Stimulated activated CD8-positive, alpha-beta memory T cell treated with anti-CD3 and anti-CD28 coated beads, Interleukin-12 subunit alpha, Interleukin-12 subunit beta, amount 100 ng/mL, for 24 hours (primary cell): Measurements from ENCODE around the gene ARHGEF12.

Experiments
- DNase-seq: peaks from one replicate; pipeline ENCODE4 v3.0.0-alpha.2; 2020; ENCODE audit errors: extremely low read depth

ARHGEF12 gene

DNA sequence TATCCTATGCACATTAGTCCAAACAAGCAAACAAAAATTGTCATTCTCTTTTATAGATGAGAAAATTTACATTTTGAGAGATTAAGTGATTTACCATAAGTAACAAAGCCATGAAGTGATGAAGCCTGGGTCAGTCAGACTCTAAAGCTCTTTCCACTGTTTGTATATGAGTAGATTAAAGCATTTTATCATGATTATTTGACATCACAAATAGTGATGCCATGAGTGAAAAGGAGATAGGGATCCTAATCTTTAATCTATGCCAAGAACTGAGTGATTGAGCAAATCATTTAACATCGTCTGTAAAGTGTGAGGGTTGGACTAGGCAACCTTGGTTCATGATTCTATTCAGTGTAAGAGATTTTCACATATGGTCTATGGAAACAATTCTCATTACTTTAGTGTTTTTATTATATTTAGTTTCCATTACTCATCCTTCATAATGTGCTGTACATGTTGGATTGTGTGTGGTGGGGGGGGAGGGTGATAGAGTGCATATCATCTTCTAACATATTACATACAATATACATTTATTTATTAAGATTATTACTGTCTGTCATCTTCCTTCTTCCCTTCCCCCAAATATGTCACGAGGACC is 50.7 kb downstream of the ARHGEF12 start:
- DNase-seq: no peak

DNA sequence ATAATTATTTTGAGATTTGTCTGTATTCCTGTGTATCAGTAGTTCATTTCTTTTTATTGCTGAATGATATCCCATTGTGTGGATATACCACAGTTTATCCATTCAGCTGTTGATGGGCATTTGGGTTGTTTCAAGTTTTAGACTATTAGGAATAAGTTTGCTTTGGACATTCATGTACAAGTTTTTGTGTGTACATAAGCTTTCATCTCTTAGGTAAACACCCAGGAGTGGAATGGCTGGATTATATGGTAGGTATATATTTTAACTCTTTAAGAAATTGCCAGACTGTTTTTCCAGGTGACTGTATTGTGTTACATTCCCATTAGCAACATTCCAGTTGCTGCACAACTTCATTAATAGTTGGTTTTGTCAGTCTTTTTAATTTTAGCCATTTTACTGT is 52.0 kb downstream of the ARHGEF12 start:
- DNase-seq: no peak

DNA sequence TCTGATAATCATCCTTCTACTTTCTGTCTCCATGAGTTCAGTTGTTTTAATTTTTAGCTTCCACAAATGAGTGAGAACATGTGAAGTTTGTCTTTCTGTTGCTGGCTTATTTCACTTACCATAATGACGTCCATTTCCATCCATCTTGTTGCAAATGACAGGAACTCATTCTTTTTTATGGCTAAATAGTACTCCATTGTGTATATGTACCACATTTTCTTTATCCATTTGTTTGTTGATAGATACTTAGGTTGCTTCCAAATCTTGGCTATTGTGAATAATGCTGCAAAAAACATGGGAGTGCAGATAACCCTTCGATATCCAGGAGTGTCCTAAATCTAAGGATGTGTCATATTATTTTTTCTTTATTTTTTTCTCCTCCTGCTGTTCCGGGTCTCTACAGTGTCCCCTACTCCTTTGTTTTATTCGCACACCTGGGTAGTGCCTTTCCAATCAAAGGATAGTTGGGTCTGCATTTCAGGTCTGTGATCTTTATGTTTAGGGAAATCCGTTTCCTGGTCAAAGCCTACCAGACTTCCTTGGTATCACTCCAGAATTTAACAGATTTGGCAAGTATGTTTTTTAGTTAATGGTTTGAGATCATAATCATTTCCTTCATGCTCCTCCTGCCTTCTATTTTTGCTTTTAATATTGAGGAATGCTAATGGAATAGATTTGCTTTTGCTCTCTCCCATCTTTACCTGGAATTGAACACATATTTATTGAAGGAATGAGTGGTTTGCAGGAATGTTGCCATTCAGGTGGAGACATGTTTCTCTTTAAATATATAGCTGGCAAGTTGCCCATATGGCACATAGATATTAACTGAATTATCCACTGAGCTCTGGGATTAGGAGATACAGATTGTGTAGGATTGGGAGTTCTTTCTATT is 53.7 kb downstream of the ARHGEF12 start:
- no peak for DNase-seq

DNA sequence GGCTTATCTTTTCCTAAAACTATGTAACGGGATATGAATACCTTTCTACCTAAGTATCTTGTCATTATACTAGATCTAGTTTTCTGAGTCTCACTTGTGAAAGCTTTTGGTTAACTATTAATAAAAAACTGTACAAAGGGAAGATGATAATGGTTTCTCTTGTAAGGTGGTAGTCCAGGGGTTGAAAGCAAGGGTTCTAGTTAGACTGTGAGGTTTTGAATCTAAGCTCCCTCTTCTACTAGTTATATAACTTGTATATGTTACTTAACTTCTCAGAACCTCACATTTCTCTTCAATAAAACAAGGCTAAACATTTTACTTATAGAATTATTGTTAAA is 54.3 kb downstream of the ARHGEF12 start:
- no peak for DNase-seq

DNA sequence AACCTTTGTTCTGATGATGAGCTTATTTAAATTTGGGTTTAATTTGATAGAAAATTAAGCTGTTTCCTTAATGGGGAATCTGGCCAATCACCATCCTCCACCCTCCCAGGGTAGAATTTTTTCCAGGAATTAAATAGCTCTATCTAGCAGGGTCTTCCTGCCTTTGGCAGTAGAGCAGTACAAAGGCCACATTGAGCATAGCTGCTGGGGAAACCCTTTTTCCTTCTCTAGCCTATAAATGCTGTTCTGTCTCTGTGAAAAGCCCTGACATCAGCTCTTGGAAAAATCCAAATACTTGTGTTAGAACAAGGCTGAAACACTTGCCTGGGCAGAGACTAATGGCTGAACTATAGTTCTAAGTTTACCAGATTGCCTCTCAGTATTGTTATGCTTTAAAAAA is 55.1 kb downstream of the ARHGEF12 start:
- no peak for DNase-seq

DNA sequence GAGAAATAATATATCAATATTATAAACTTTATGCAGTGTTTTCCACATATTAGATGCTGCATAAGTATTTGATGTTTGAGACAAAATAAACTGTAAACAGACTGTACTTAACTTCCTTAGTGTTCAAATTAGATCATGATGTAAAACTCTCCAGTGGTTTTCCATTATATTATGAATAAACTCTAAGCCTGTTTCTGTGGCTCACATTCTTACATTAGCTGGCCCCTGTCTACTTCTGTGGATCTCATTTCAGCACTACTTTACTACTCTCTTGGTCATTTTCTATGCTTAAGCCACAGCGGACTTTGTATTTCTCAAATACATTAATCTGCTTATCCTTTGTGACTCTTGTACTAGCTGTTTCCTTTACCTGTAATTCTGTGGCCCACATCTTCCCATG is 55.6 kb downstream of the ARHGEF12 start:
- DNase-seq: no peak

DNA sequence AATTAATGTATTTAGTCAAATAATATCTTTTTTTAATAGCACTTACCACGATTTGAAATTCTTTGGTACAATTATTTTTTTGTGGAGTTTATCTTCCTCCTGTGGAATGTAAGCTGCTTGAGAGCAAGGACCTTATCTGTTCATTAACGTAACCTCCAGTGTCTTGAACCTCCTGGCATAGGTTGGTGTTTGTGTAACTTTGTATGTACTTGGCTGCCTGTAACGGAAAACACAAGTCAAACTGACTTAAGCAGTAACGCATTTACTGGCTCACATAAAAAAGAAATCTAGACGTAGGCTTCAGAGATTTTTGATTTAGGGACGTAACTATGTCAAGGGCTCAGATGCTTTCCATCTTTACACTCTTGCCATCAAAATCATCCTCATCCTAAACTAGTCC is 56.1 kb downstream of the ARHGEF12 start:
- no peak for DNase-seq

DNA sequence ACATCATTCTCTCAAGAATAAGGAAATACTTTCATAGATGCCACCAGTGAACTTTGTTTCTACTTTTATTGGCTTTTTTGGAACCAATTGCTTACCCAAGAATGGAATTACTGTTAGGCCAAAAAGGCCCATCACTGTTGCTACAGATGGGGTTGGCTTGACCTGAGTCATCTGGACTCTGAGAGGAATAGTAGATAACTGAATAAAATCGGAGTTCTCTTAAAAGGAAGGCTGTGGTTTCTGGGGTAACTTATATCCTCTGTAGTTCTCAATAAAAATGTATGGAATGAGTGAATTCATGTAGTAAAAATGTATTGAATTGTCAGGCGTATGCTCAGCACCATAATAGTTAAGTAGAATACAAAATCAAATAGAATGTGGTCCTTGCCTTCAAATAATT is 56.6 kb downstream of the ARHGEF12 start:
- no peak for DNase-seq

DNA sequence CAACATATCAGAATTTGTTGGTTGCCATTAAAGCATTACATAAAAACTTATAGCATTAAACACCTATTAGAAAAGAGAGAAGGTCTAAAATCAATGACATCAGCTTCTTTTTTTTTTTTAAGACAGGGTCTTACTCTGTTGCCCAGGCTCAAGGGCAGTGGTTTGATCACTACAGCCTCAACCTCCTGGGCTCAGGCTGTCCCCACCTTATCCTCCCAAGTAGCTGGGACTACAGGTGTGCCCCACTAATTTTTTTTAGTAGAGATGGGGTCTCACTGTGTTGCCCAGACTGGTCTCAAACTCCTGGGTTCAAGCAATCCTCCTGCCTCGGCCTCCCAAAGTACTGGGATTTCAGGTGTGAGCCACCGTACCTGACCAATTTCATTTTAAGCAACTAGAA is 57.9 kb downstream of the ARHGEF12 start:
- DNase-seq: no peak

DNA sequence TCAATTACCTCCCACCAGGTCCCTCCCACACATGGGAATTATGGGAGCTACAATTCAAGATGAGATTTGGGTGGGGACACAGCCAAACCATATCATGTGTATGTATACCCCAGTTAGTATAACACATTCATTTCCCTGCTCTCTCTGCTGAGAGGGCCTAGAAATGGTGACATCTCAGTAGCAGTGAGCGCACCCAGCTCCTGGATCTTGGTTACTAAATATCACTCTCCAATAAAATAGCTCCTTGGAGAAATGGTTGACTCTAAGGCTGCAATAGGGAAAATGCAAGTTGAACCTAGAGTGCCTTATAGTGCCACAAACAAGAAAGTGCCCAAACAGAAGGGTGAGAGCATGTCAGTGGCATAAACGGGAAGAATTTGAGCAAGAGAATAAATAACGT is 59.6 kb downstream of the ARHGEF12 start:
- DNase-seq: no peak

DNA sequence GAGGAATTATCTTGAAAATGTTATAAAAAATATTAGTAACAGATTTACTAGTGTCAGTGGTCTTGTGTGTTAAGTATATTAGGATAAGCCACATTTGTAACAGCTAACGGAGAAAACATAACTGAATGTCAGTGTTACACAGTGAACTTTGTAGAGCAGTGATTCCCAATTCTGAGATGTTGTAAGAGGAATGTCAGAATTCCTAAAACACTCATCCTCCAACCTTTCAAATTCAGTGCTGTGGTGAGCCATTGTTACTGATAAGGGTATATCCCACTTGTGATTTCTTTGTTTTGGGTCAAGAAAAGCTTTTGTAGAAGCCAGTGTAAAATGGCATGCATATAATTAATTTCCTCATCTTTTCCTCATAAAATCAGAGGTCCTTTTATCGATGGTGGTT is 61.9 kb downstream of the ARHGEF12 start:
- no peak for DNase-seq

DNA sequence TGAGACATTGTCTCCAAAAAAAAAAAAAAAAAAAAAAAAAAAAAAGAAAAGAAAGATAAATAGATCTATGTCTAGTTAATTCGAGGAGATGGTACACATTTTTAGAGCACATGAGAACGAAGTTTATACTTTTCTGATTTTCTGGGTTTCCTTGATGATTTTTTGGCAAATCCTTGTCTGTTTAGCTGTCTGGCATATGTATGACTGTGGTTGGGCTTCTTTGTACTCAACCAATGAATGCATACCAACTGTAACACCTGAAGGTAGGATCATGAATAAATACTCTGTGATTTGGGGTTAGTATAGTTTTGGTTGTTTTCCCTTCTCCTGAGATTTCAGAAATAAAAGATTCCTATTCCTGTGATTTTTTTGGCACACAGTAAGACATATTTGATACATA is 63.1 kb downstream of the ARHGEF12 start:
- DNase-seq: no peak

DNA sequence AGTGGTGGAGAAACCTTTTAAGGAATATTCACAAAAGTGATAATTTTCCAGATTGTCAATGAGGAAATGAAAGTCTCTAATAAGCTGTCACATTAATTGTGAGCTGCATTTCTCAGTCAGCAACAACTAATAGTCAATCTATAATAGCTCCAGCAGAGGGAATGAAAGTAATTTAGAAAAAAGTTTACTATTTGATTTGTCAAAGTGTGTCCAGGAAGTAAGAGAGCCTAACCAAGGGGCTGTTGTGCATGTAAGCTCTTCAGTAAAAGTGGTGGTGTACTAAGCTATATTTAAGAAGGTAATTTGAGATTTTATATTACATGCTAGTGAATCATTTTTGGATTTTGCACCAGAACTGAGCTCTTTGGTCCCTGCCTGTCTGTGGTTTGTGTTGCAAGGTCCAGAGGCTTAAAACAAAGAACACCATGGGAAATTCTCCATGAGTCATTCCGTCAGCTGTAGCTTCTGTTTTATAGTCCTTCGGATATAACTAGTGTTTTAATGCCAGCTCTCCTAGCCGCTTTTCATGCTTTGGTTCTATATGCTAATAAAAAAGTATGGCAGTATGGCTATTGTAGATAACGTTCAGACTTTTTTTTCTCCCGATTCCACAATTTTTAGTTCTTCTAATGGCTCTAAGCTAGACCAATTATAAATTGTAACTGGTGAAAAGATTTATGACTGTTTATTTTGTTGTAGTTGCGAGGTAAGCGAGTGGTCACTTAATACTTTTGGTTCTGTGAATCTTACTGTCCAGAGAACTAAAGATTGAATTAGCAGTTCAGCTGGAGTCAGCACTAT is 64.6 kb downstream of the ARHGEF12 start:
- DNase-seq: no peak

DNA sequence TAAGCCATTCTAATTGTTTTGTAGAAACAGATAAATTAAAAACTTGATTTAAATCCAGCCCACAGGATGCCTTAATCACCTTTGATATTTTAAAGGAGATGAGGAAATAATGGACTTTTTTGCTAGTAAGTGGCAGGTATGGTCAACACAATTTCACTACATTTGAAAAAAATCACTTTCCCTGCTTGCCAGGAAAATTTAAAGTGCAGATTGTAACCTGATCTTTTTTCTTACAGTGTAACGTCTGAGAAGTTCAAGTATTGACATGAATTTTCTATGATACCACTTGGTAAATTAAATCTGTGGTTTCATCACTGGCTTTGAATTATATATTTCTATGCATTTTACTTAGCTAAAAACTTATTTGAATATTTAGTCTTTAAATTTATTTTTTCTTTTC is 65.3 kb downstream of the ARHGEF12 start:
- no peak for DNase-seq

DNA sequence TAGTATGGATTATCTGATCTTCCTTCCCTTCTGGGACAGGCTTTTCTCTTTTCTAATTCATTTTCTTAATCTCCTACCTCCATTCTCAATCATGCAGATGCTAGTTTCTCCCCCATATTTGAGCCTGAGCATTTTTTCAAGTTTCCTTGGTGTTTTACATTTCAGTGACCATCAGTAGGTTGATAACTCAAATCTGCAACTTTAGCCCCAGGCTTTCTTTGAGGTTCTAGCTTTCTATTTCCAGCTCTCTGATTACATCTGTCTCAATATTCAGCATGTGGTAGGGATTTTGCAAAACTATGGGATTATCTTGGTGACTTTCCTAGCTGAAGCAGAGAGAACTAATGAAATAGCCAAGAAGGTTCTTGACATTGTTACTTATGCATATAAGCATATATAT is 67.8 kb downstream of the ARHGEF12 start:
- DNase-seq: no peak

DNA sequence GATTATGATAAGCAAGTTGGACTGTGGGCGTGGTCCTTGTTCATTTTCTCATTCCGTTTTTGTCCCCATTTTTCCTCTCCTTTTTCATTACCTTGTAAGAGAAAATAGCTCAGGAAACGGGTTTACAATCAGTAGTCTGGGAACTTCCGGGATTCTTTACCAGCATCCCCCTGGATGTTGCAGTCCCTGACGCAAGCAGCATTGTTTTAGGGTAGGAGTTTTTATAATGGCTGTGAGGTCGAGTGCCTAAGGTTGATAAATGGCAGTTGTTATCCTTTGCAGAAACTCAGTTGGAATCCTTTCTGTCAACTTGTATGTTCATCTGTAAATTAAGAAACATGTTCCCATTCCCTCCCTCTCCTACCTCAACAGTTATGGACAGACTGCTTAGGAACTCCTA is 68.3 kb downstream of the ARHGEF12 start:
- DNase-seq: no peak

DNA sequence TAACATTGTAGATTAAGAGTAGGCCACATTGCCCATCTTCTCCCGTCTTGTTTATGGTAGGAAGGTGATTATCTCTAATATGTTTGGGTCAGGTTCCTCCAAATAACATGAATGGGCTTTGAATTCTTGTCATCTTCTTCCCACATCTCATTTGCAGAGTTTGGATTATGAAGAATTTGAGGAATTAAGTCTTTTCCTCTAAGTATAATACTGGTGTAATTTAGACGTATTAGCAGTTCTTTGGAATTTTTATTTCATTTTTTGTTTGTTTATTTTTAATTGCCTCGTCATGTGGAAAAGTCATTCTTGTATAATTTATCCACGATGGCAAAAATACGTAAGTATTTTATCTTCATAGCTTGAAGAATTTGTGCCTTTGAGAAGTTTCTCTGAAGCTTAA is 73.4 kb downstream of the ARHGEF12 start:
- DNase-seq: no peak

DNA sequence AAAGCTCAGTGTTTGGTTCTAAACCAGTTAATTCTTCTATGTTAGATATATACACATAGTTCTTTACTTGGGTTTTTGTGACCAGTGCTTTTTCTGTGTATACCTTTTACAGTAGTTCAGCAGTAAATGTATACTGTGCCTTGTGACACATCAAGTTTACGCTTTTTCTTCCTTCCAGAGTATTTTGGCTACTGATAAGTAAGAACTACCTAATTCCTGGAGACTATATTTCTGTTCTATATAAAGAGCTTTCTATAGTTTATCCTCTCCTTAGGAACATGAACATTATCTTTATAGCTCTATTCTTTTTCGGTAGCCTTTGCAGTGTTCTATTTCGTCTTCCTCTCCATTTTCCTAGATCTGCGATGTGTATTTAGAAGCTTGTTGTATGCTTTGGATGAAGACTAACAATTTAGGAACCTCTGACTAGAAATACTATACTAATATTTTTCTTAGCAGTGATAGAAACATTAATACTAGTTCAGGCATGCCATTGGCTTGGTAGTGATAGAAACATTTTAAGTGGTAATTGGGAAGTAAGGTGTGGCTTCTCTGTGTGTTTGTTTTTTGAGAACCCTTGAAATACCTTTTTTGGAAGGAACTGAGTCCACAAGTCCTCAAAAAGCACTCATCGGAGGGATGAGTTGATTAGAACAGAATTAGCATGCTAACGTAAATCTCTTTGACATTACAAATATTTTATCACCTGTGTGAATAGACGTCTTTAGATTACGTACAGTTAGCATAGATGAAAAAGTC is 74.6 kb downstream of the ARHGEF12 start:
- DNase-seq: no peak

DNA sequence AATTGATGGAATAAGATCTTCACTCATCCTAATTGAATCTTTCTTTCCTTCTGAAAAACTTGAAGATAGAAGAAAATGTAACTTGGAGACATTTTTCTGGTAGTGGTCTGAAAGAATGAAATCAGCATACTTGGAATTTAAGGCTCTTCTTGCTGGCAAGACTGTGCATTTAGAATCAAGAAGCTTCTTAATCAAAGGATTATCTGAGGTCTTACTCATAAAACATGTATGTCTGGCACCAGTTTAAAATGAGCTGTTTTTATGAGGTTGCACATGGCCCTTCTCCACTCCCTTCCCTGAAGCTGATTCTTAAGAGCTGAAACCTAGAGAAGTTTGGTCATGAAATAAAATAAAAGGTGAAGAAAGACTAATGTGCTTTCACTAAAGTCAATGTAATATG is 77.3 kb downstream of the ARHGEF12 start:
- DNase-seq: no peak

DNA sequence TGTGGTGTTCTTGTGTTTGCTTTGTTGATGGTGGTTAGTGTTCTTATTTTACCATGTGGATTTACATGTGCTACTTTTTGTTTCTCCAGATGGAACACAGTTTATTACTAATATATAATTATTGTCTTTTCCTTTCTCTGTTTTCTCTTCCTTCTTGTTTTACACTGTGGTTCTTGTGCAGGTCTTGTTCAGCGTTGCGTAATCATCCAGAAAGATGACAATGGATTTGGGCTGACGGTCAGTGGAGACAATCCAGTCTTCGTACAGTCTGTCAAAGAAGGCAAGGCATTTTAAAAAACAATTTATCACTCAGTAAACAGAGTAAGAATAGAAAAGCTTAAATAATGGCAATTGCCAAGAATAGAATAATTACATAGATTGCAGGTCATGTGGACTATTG is 84.4 kb downstream of the ARHGEF12 start:
- DNase-seq: no peak

DNA sequence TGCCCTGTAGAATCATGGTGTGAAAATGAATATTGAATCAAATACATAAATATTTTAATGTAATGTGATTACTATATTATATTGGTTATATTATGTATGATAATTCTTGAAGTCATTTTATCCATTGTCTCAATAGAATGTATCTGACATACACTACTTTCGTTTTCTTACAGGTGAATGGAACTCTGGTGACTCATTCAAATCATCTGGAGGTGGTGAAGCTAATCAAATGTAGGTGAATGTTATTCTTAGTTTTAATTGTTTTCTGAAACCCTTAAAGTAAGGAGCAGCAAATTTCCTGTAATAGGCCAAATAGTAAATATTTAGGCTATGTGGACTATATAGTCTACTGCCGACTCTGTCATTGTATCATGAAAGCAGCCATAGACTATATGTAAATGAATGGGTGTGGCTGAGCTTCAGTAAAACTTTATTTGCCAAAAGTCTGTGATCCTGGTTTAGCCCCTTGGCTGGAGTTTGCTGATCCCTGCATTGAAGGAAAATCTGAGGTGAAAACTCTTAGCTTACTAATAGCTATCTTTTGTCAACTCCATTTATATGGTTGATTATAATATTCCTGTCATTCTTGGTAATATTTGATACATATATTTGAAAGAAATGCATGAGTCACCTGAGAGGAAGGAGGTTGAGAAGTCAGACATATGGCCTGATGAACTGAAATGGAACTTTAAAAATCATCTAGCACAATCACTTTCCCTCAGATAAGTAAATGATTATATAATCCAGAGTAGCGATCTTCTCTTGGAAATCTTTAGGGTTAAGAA is 88.2 kb downstream of the ARHGEF12 start:
- DNase-seq: no peak
